Tibial nerve (tissue), 4 donors: Measurements from ENCODE around the gene EYA2. TPM values are rescaled to one million over a fixed set of nuclear protein-coding genes. Genes with fewer than 3 reads are reported as not detected.
A peak's percentile ranks its signal among the peaks of the same experiment; 100 is the strongest.

ENCODE experiments used
- DNase-seq, 2 donors: peaks; one replicate each; pipeline ENCODE4 v3.0.0-alpha.2; 2019; ENCODE audit warnings: low spot score in 2 of 2
- H3K27ac ChIP-seq, 4 donors: fragments of 200-600 bp; sonication (generic) in 3 of 4; one replicate each; pipeline ENCODE4 v1.5.1; 2017 to 2019; ENCODE audit warnings: mild to moderate bottlenecking in 1 of 4
- H3K27me3 ChIP-seq, 2 donors: fragments of 200-600 bp; sonication (generic) in 1 of 2; one replicate each; pipeline versions ENCODE4 v1.5.1 to v1.6.0; 2017 to 2019
- H3K36me3 ChIP-seq, 3 donors: fragments of 200-600 bp; sonication (generic); one replicate each; pipeline ENCODE4 v1.5.1; 2018 to 2019
- H3K4me1 ChIP-seq, 4 donors: fragments of 200-600 bp; sonication (generic) in 3 of 4; one replicate each; pipeline ENCODE4 v1.5.1; 2017 to 2019
- H3K4me3 ChIP-seq, 4 donors: fragments of 200-600 bp; sonication (generic) in 3 of 4; one replicate each; pipeline ENCODE4 v1.5.1; 2017 to 2019; ENCODE audit warnings: mild to moderate bottlenecking in 1 of 4, moderate library complexity in 1 of 4
- H3K9me3 ChIP-seq, 4 donors: fragments of 200-600 bp; sonication (generic) in 3 of 4; one replicate each; pipeline ENCODE4 v1.5.1; 2017 to 2019
- EP300 ChIP-seq, 2 donors: sonication (generic); formaldehyde crosslinking; IDR thresholded peaks; one replicate each; pipeline ENCODE4 v1.6.1; 2017; ENCODE audit warnings: antibody characterized with exemption in 2 of 2, mild to moderate bottlenecking in 1 of 2
- POLR2A ChIP-seq, 2 donors: fragments of 450-650 bp; IDR thresholded peaks; one replicate each; pipeline ENCODE4 v1.6.1; 2017; ENCODE audit warnings: antibody characterized with exemption in 2 of 2, mild to moderate bottlenecking in 2 of 2, moderate library complexity in 2 of 2
- WGBS, 2 donors: methylation state at CpG; one replicate each; pipeline ENCODE4 v1.1.5; 2018; 5-methylcytosine and 5-hydroxymethylcytosine counted together
- total RNA-seq, 4 donors: library from RNA; depleted of rRNA; stranded (reverse); fragments of >200 nt; gene quantifications; one replicate each; pipeline ENCODE4 v1.1.0, GENCODE V29; 2016
- TF ChIP-seq, protein P1 (sequence below), 5 experiments: fragments of 200-600 bp in 3 of 5; fragments of 450-650 bp in 2 of 5; sonication (generic) in 3 of 5; IDR thresholded peaks; one replicate each; pipeline ENCODE4 v1.5.1; 2016 to 2019; ENCODE audit warnings: antibody characterized with exemption in 5 of 5, mild to moderate bottlenecking in 3 of 5, moderate library complexity in 2 of 5

EYA2 gene
- total RNA-seq, 4 donors from 2014 or later: 13.8 to 25.5 (median 20.2) TPM

DNA sequence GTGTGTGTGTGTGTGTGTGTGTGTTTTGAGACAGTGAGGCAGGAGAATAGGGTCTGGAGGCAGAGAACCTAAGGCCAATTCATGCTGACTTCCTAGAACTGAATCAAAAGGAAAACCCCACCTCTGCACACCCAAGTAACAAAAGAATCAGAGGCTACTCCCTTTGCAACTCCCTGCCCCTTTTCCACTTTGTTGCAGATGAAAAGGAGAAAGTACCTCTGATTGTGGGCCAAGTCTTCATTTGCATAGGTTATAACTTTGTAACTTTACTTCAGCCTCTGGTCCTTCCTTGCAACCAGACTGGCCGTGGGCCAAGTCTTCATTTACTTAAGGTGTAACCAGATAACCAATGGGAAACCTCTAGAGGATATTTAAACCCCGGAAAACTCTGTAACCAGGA lies 168.8 kb downstream of the EYA2 start:
- H3K4me3 ChIP-seq: no peak overlapping the region
- peaks cover 0 to 24% (median 5%) of the 10 kb centered on the region in 4 donors for H3K9me3 ChIP-seq
- no peak for TF ChIP-seq EP300 (IDR thresholded peaks at IDR 0.05)
- TF ChIP-seq, protein P1, sequence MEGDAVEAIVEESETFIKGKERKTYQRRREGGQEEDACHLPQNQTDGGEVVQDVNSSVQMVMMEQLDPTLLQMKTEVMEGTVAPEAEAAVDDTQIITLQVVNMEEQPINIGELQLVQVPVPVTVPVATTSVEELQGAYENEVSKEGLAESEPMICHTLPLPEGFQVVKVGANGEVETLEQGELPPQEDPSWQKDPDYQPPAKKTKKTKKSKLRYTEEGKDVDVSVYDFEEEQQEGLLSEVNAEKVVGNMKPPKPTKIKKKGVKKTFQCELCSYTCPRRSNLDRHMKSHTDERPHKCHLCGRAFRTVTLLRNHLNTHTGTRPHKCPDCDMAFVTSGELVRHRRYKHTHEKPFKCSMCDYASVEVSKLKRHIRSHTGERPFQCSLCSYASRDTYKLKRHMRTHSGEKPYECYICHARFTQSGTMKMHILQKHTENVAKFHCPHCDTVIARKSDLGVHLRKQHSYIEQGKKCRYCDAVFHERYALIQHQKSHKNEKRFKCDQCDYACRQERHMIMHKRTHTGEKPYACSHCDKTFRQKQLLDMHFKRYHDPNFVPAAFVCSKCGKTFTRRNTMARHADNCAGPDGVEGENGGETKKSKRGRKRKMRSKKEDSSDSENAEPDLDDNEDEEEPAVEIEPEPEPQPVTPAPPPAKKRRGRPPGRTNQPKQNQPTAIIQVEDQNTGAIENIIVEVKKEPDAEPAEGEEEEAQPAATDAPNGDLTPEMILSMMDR (IDR thresholded peaks at IDR 0.05): no peak
- TF ChIP-seq POLR2A (IDR thresholded peaks at IDR 0.05): no peak
- H3K4me1 ChIP-seq: peaks cover 0 to 18% (median 0%) of the 10 kb centered on the region in 4 donors
- peak overlapping the region in 1 of 4 donors; percentile 36 for H3K27ac ChIP-seq
- 46 to 56% methylated on average over 2 of the region's 2 CpGs for WGBS, 2 donors
- no peaks in the 10 kb centered on the region for H3K27me3 ChIP-seq
- no peak for DNase-seq
- peaks cover 0 to 19% (median 0%) of the 10 kb centered on the region in 3 donors for H3K36me3 ChIP-seq

DNA sequence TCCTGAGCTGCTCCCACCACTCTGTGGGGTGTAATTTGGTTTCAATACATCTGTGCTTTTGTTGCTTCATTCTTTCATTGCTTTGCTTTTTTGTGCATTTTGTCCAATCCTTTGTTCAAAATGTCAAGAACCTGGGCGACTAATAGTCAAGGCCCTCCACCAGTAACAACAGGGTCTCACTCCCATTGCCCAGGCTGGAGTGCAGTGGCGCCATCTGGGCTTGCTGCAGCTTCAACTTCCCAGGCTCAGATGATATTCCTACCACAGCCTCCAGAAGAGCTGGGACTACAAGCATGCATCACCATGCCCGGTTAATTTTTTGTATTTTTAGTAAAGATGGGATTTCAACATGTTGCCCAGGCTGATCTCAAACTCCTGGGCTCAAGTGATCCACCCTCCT lies 169.2 kb downstream of the EYA2 start:
- DNase-seq: no peak
- H3K27ac ChIP-seq: peak overlapping the region in 1 of 4 donors; percentile 36
- H3K4me3 ChIP-seq: no peak overlapping the region
- TF ChIP-seq POLR2A (IDR thresholded peaks at IDR 0.05) (no peak), EP300 (IDR thresholded peaks at IDR 0.05) (no peak)
- TF ChIP-seq, protein P1 (IDR thresholded peaks at IDR 0.05): no peak
- H3K27me3 ChIP-seq: no peaks in the 10 kb centered on the region
- WGBS, 2 donors: 87 to 88% methylated on average over 3 of the region's 3 CpGs
- H3K36me3 ChIP-seq: peaks cover 0 to 23% (median 0%) of the 10 kb centered on the region in 3 donors
- peaks cover 0 to 18% (median 0%) of the 10 kb centered on the region in 4 donors for H3K4me1 ChIP-seq
- peaks cover 0 to 28% (median 5%) of the 10 kb centered on the region in 4 donors for H3K9me3 ChIP-seq

DNA sequence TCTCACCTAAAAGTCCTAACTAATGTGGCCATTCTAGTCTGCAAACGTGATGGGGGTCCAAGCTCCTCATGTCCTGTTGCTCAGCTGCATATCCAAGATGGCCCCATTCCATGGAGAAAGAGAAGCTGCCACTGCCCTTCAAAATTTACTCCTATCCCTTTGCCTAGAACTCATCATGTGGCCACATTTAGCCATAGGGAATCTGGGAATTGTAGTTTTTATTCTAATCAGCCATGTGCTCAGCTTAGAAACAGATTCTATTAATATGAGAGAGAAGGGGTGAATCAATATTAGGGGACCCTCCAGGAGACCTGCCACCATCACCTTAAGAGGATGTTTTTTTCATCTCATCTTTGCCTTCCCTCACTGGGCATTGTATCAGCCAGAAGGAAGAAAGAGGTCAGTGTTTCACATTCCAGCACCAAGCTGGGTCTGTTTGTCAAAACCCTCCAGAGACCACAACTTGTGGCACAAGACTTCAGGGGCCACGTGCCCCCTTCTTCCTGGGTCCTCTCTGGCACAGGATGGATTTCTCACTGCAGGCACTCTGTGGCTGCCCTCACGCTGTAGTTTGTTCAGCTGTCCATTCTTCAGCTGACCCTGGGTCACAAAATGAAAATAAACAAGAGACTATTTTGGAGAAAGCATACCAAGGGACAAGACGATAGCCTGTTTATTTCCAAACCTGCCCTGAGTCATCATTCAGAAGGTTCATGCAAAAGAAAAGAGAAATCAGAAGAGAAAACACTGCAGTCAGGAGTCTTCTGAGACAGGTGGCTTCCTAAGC lies 172.0 kb downstream of the EYA2 start:
- TF ChIP-seq POLR2A (IDR thresholded peaks at IDR 0.05) (no peak), EP300 (IDR thresholded peaks at IDR 0.05) (peak in 1 of 2 donors; percentile 49)
- WGBS, 2 donors: 35 to 41% methylated on average over 4 of the region's 4 CpGs
- H3K36me3 ChIP-seq: peaks cover 0 to 27% (median 0%) of the 10 kb centered on the region in 3 donors
- peak in 1 of 2 donors; percentile 32 for DNase-seq
- no peaks in the 10 kb centered on the region for H3K27me3 ChIP-seq
- peaks cover 0 to 31% (median 5%) of the 10 kb centered on the region in 4 donors for H3K9me3 ChIP-seq
- peaks cover 0 to 18% (median 0%) of the 10 kb centered on the region in 4 donors for H3K4me1 ChIP-seq
- no peak overlapping the region for H3K4me3 ChIP-seq
- peak overlapping the region in 1 of 4 donors; percentile 18 for H3K27ac ChIP-seq

DNA sequence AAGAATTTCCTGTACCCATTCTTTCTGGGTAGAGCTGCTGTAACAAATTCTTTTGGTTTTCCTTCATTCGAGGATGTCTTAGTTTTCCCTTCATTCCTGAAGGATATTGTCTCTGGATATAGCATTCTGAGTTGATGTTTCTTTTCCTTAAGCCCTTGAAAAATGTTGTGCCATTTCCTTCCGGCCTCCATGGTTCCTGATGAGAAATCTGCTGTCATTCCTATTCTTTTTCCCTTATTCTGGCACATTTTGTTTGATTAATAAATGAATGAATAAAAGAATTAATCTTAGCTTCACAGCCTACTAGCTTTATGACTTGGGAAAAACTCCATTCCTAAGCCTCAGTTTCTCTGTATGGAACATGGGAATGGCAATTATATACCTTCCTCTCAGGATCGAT lies 173.1 kb downstream of the EYA2 start:
- Histone ChIP-seq H3K27ac (no peak overlapping the region), H3K4me1 (peaks cover 0 to 11% (median 0%) of the 10 kb centered on the region in 4 donors), H3K9me3 (peaks cover 0 to 31% (median 5%) of the 10 kb centered on the region in 4 donors), H3K36me3 (peaks cover 0 to 36% (median 0%) of the 10 kb centered on the region in 3 donors), H3K4me3 (no peak overlapping the region), H3K27me3 (no peaks in the 10 kb centered on the region)
- 93 to 94% methylated on average over 3 of the region's 3 CpGs for WGBS, 2 donors
- TF ChIP-seq, protein P1 (IDR thresholded peaks at IDR 0.05): no peak
- TF ChIP-seq EP300 (IDR thresholded peaks at IDR 0.05) (no peak), POLR2A (IDR thresholded peaks at IDR 0.05) (no peak)
- DNase-seq: no peak

DNA sequence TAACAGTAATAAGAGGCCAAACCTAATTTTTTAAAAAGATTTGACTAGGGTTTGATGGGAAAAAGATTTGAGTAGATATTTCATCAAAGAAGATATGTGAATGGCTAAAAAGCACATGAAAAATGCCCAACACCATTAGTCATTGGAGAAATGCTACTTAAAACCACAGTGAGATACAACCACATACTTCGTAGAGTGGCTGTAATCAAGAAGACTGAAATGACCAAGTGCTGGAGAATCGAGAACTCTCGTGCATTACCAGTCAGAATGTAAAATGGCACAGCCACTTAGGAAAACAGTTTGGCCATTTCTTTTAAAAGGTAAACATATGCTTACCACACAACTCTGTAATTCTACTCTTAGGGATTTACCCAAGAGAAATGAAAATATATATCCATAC lies 175.5 kb downstream of the EYA2 start:
- peaks cover 0 to 31% (median 5%) of the 10 kb centered on the region in 4 donors for H3K9me3 ChIP-seq
- no peak overlapping the region for H3K4me3 ChIP-seq
- peaks cover 0 to 55% (median 0%) of the 10 kb centered on the region in 3 donors for H3K36me3 ChIP-seq
- H3K27me3 ChIP-seq: no peaks in the 10 kb centered on the region
- TF ChIP-seq POLR2A (IDR thresholded peaks at IDR 0.05) (no peak), EP300 (IDR thresholded peaks at IDR 0.05) (no peak)
- TF ChIP-seq, protein P1 (IDR thresholded peaks at IDR 0.05): no peak
- WGBS, 2 donors: 92 to 97% methylated on average over 3 of the region's 3 CpGs
- no peak for DNase-seq
- no peaks in the 10 kb centered on the region for H3K4me1 ChIP-seq
- H3K27ac ChIP-seq: no peak overlapping the region
